Measurements from ENCODE around the gene PPP1R12C. TPM values are rescaled to one million over a fixed set of nuclear protein-coding genes. Genes with fewer than 3 reads are reported as not detected.

Gene PPP1R12C
- total RNA-seq, 1 experiment from 2014 or later, result 82.4 TPM

DNA sequence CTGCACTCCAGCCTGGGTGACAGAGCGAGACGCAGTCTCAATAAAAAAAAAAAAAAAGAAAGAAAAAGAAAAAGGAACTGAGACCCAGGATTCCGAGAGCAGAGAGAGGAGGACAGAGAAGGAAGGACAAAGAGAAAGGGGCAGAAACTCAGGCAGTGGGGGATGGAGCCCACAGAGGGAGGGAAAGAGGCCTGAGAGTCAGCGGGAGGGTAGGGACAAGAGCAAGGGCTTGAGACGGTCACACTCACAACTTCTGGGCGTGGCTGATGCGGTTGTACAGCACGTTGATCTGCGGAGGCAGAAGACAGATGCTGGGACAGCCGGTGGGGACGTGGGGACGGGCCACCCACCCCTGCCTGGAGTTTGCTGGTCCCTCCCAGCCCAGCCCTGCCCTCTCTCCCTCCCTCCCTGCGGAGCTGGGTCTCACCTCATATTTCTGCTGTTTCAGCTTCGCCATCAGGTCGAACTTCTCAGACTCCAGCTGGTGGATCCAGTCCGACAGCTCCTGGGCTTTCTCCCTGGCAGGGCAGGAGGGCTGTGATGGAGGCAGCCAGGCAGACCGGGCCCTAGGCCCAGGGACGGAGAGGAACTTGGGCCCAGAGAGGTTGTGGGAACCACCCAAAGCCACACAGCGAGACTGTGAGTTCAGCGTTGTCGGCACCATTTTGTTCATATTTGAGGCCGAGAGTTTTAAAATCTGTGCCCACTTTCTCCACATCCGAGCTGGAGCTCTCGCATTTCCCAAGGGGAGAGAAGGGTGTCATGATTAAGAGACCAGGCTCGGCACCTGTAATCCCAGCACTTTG is 16.4 kb upstream of the PPP1R12C start:
- Histone ChIP-seq H3K36me3 (no peaks in the 10 kb centered on the region), H3K27me3 (replicated peaks) (peaks cover 51% of the 10 kb centered on the region), H3K27ac (no peak overlapping the region), H3K9me3 (replicated peaks) (no peaks in the 10 kb centered on the region), H3K4me3 (no peak overlapping the region), H3K4me1 (replicated peaks) (no peaks in the 10 kb centered on the region)
- DNase-seq (ENCODE audit: low read depth in 1 of 2, low spot score in 2 of 2), result no peak

DNA sequence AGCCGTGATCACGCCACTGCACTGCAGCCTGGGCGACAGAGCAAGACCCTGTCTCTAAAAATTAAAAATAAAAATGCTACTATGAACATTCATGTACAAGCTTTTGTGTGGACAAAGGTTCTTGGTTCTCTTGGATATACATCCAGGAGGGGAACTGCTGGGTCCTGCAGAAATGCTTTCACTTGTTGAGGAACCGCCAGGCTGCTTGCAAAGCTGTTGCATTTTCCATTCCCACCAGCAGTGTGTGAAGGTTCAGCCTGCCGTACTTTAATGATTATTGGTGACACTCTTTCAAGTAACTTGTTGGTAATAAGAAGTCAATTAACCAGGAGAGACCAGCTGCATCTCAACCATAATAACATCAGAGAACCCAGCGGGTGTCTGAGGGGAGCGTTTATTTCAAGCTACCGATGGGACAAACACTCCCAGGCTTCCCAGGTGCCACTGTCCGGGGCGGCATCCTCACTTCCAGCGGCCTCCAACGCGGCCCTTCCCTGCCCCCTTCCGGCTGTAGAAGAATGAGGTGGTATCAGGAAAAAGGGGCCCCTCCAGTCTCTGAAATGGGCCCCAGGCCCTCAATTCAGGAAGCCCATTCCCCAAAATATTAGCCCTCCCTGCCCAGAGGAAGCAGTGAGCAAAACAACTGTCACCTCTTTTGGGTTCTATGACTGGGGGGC is 15.2 kb upstream of the PPP1R12C start:
- no peak for DNase-seq (ENCODE audit: low read depth in 1 of 2, low spot score in 2 of 2)
- Histone ChIP-seq H3K27me3 (replicated peaks) (peaks cover 54% of the 10 kb centered on the region), H3K4me3 (no peak overlapping the region), H3K27ac (no peak overlapping the region), H3K36me3 (no peaks in the 10 kb centered on the region), H3K4me1 (replicated peaks) (no peaks in the 10 kb centered on the region), H3K9me3 (replicated peaks) (no peaks in the 10 kb centered on the region)

DNA sequence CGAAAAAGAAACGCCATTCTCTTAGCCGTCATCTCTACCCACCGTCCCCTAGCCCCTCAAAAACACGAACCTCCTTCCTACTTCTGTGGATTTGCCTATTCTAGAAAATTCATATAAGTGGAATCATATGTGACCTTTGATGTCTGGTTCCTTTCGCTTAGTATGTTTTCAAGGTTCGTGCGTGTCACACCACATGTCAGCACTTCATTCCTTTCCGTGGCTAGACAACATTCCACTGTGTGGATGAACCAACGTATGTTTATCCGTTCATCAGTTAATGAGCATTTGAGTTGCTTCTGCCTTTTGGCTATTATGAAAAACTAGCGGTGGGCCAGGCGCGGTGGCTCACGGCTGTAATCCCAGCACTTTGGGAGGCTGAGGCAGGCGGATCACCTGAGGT is 14.0 kb upstream of the PPP1R12C start:
- Histone ChIP-seq H3K4me3 (no peak overlapping the region), H3K27ac (no peak overlapping the region), H3K4me1 (replicated peaks) (no peaks in the 10 kb centered on the region), H3K27me3 (replicated peaks) (peaks cover 50% of the 10 kb centered on the region), H3K9me3 (replicated peaks) (no peaks in the 10 kb centered on the region), H3K36me3 (no peaks in the 10 kb centered on the region)
- no peak for DNase-seq (ENCODE audit: low read depth in 1 of 2, low spot score in 2 of 2)

DNA sequence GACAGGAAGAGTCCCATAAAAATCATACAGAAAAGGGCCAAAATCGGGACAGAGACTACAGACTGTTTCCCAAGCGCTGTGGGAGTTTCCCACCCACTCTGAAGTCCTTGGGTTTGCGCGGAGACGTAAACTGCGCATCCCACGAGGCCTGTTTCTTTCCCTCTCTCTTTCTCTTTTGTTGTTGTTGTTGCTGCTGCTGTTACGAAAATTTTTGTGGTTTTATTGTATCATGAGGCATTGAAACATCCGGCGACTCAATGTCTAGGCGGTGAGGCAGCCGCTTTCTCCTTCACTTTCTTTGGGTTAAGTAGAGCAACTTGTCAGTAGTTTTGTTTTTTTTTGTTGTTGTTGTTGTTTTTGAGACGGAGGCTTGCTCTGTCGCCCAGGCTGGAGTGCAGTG is 1.6 kb upstream of the PPP1R12C start:
- Histone ChIP-seq H3K27ac (no peak overlapping the region), H3K9me3 (replicated peaks) (peaks cover 7% of the 10 kb centered on the region; the same call in 1 of the 2 replicates), H3K4me3 (no peak overlapping the region), H3K4me1 (replicated peaks) (peaks cover 19% of the 10 kb centered on the region), H3K27me3 (replicated peaks) (peaks cover 17% of the 10 kb centered on the region), H3K36me3 (peaks cover 3% of the 10 kb centered on the region; the same call in 1 of the 2 replicates)
- DNase-seq (ENCODE audit: low read depth in 1 of 2, low spot score in 2 of 2), result no peak

DNA sequence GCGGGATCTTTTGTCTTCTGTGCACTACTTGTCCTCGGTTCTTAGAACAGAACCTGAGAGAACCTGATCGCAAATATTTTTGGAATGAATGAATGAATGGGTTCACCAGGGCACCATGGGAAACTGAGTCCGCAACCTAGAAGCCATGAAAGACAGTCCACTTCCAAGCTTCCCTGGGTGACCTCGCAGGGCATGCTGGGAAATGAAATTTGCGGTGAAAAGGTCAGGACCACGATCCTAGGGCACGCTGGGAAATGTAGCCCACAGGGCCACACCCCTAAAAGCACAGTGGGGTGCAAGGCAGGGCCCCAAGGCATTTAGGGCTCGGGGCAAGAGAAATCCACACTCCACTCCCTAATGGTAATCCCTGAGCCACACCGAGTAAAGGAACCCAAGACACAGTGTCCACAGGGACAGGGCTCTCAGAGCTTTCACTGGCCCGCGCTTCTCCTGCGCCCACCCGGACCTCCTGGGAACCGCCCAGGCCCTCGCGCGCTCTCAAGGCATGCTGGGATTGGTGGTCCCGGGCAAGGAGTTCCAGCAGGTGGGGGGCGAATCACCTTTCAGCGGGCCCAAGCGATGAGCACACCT is 1.1 kb upstream of the PPP1R12C start:
- DNase-seq (ENCODE audit: low read depth in 1 of 2, low spot score in 2 of 2), result no peak
- H3K27me3 ChIP-seq (replicated peaks), result peaks cover 13% of the 10 kb centered on the region
- H3K27ac ChIP-seq, result no peak overlapping the region
- H3K4me3 ChIP-seq, result peak overlapping the region; percentile 94; the same call in 1 of the 2 replicates
- H3K9me3 ChIP-seq (replicated peaks), result peaks cover 7% of the 10 kb centered on the region; the same call in 1 of the 2 replicates
- H3K36me3 ChIP-seq, result peaks cover 5% of the 10 kb centered on the region; the same call in 1 of the 2 replicates
- H3K4me1 ChIP-seq (replicated peaks), result peaks cover 19% of the 10 kb centered on the region

DNA sequence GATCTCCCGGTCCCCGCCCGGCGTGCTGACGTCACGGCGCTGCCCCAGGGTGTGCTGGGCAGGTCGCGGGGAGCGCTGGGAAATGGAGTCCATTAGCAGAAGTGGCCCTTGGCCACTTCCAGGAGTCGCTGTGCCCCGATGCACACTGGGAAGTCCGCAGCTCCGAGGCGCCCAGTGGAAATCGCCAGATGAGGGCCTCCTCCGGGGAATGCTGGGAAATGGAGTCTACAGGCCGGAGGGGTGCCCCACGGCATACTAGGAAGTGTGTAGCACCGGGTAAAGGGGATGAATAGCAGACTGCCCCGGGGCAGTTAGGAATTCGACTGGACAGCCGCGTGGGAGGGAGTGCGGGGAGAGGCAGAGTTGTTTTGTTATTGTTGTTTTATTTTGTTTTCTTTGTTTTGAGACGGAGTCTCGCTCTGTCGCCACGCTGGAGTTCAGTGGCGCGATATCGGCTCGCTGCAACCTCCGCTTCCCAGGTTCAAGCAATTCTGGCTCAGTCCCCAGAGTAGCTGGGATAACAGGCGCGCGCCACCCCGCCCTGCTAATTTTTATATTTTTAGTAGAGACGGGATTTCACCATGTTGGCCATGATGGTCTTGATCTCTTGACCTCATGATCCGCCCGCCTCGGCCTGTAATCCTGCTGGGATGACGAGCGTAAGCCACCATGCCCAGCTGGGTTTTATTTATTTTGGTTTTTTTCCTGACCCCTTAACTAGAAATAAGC is 390 bp upstream of the PPP1R12C start:
- peaks cover 9% of the 10 kb centered on the region for H3K36me3 ChIP-seq
- H3K4me3 ChIP-seq, result peak overlapping the region; percentile 94
- H3K9me3 ChIP-seq (replicated peaks), result peaks cover 7% of the 10 kb centered on the region; the same call in 1 of the 2 replicates
- peaks cover 19% of the 10 kb centered on the region for H3K4me1 ChIP-seq (replicated peaks)
- peak; percentile 94 to 99 for DNase-seq (ENCODE audit: low read depth in 1 of 2, low spot score in 2 of 2)
- H3K27ac ChIP-seq, result no peak overlapping the region
- H3K27me3 ChIP-seq (replicated peaks), result peaks cover 9% of the 10 kb centered on the region; the same call in 1 of the 2 replicates

DNA sequence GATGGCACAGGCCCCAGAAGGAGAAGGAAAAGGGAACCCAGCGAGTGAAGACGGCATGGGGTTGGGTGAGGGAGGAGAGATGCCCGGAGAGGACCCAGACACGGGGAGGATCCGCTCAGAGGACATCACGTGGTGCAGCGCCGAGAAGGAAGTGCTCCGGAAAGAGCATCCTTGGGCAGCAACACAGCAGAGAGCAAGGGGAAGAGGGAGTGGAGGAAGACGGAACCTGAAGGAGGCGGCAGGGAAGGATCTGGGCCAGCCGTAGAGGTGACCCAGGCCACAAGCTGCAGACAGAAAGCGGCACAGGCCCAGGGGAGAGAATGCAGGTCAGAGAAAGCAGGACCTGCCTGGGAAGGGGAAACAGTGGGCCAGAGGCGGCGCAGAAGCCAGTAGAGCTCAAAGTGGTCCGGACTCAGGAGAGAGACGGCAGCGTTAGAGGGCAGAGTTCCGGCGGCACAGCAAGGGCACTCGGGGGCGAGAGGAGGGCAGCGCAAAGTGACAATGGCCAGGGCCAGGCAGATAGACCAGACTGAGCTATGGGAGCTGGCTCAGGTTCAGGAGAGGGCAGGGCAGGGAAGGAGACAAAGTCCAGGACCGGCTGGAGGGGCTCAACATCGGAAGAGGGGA is 1.1 kb downstream of the PPP1R12C start:
- Histone ChIP-seq H3K27me3 (replicated peaks) (0 out of 2 replicates have a peak, but pooled peaks cover 1% of the 10 kb centered on the region), H3K4me1 (replicated peaks) (peaks cover 19% of the 10 kb centered on the region), H3K4me3 (peak overlapping the region; percentile 94), H3K36me3 (peaks cover 16% of the 10 kb centered on the region), H3K27ac (no peak overlapping the region), H3K9me3 (replicated peaks) (peaks cover 7% of the 10 kb centered on the region; the same call in 1 of the 2 replicates)
- DNase-seq (ENCODE audit: low read depth in 1 of 2, low spot score in 2 of 2), result peak; percentile 47 to 63

DNA sequence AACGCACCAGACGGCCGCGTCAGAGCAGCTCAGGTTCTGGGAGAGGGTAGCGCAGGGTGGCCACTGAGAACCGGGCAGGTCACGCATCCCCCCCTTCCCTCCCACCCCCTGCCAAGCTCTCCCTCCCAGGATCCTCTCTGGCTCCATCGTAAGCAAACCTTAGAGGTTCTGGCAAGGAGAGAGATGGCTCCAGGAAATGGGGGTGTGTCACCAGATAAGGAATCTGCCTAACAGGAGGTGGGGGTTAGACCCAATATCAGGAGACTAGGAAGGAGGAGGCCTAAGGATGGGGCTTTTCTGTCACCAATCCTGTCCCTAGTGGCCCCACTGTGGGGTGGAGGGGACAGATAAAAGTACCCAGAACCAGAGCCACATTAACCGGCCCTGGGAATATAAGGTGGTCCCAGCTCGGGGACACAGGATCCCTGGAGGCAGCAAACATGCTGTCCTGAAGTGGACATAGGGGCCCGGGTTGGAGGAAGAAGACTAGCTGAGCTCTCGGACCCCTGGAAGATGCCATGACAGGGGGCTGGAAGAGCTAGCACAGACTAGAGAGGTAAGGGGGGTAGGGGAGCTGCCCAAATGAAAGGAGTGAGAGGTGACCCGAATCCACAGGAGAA is 1.9 kb downstream of the PPP1R12C start:
- no peak for DNase-seq (ENCODE audit: low read depth in 1 of 2, low spot score in 2 of 2)
- Histone ChIP-seq H3K36me3 (peaks cover 16% of the 10 kb centered on the region), H3K27ac (no peak overlapping the region)

DNA sequence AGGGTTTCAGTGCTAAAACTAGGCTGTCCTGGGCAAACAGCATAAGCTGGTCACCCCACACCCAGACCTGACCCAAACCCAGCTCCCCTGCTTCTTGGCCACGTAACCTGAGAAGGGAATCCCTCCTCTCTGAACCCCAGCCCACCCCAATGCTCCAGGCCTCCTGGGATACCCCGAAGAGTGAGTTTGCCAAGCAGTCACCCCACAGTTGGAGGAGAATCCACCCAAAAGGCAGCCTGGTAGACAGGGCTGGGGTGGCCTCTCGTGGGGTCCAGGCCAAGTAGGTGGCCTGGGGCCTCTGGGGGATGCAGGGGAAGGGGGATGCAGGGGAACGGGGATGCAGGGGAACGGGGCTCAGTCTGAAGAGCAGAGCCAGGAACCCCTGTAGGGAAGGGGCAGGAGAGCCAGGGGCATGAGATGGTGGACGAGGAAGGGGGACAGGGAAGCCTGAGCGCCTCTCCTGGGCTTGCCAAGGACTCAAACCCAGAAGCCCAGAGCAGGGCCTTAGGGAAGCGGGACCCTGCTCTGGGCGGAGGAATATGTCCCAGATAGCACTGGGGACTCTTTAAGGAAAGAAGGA is 2.8 kb downstream of the PPP1R12C start:
- H3K27ac ChIP-seq, result no peak overlapping the region
- H3K36me3 ChIP-seq, result peaks cover 19% of the 10 kb centered on the region
- H3K4me1 ChIP-seq (replicated peaks), result peaks cover 19% of the 10 kb centered on the region
- no peak for DNase-seq (ENCODE audit: low read depth in 1 of 2, low spot score in 2 of 2)
- H3K9me3 ChIP-seq (replicated peaks), result peaks cover 7% of the 10 kb centered on the region; the same call in 1 of the 2 replicates
- H3K4me3 ChIP-seq, result no peak overlapping the region
- no peaks in the 10 kb centered on the region for H3K27me3 ChIP-seq (replicated peaks)

More for the DNA sequence above, 1.9 kb downstream of the PPP1R12C start:
- H3K4me3 ChIP-seq, result peak overlapping the region; percentile 94
- no peaks in the 10 kb centered on the region for H3K27me3 ChIP-seq (replicated peaks)
- peaks cover 19% of the 10 kb centered on the region for H3K4me1 ChIP-seq (replicated peaks)
- peaks cover 7% of the 10 kb centered on the region; the same call in 1 of the 2 replicates for H3K9me3 ChIP-seq (replicated peaks)

DNA sequence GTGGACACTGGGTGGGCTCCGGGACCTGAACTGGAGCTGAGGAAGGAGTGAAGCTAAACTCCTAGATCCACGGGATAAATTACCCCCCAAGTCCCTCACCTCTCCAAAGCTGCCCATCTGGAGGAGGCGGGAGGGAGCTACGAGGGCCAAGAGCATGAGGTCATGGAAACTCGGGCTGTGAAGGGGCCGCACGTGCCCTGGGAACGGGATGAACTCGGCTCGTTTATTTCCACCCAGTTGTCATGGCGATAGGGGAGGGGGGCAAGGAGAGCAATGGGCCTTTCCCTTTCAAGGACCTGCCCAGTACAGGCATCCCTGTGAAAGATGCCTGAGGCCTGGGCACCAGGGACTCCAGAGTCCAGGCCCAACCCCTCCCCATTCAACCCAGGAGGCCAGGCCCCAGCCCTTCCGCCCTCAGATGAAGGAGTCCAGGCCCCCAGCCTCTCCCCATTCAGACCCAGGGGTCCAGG is 3.8 kb downstream of the PPP1R12C start:
- DNase-seq (ENCODE audit: low read depth in 1 of 2, low spot score in 2 of 2), result peak; percentile 17 to 51
- Histone ChIP-seq H3K4me3 (no peak overlapping the region), H3K27ac (no peak overlapping the region), H3K36me3 (peaks cover 29% of the 10 kb centered on the region), H3K27me3 (replicated peaks) (no peaks in the 10 kb centered on the region), H3K9me3 (replicated peaks) (peaks cover 5% of the 10 kb centered on the region; the same call in 1 of the 2 replicates), H3K4me1 (replicated peaks) (peaks cover 19% of the 10 kb centered on the region)

DNA sequence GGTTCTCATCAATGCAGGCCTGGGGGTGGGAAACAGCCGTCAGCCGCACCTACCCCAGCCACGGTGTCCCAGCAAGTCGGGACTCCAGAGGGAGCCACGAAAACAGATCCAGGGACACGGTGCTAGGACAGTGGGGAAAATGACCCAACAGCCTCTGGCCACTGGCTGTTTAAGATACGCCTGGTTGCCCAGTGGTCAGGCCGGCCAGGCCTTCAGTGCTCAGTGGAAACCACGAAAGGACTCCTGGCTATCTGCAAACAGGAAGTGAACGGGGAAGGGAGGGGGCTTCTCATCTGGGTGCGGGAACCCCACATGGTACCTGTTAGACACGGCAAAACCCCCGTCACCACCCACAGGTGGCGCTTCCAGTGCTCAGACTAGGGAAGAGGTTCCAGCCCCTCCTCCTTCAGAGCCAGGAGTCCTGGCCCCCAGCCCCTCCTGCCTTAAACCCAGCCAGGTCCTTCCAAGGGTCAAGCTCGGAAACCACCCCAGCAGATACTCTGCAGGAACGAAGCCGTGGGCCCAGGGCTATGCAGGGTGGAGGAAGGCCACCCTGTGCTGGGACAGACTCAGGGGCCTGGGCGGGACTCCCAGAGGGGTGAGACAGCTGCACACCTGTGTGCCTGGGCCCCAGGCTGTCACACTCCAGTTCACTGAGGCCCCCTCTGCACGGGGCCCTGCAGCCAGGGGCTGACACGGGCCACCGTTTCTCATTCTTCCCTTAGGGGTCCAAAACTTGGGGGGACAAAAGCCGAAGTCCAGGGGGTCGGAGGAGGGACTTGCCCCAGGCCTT is 4.5 kb downstream of the PPP1R12C start:
- H3K36me3 ChIP-seq, result peaks cover 32% of the 10 kb centered on the region
- H3K4me1 ChIP-seq (replicated peaks), result peaks cover 15% of the 10 kb centered on the region
- H3K27ac ChIP-seq, result no peak overlapping the region
- no peak overlapping the region for H3K4me3 ChIP-seq
- no peaks in the 10 kb centered on the region for H3K27me3 ChIP-seq (replicated peaks)
- H3K9me3 ChIP-seq (replicated peaks), result peaks cover 4% of the 10 kb centered on the region; the same call in 1 of the 2 replicates
- no peak for DNase-seq (ENCODE audit: low read depth in 1 of 2, low spot score in 2 of 2)
